Activated CD4-positive, alpha-beta T cell treated with anti-CD3 and anti-CD28 coated beads, Interleukin-2, amount 50 U/mL, for 24 hours (primary cell): ENCODE data around the gene STX8.
"Not testable (repeated sequence)": the region's sequence is repeated elsewhere in the genome, so short reads cannot be mapped to it uniquely, and the experiment has no call there.

Experiments
- DNase-seq, 2 donors: peaks; one replicate each; pipeline ENCODE4 v3.0.0-alpha.2; 2020; ENCODE audit warnings: low read depth in 1 of 2, low spot score in 1 of 2

Gene STX8

GRCh38 chr17:9408381-9408780 is 167.2 kb downstream of the STX8 start:
- DNase-seq = no peak

DNA sequence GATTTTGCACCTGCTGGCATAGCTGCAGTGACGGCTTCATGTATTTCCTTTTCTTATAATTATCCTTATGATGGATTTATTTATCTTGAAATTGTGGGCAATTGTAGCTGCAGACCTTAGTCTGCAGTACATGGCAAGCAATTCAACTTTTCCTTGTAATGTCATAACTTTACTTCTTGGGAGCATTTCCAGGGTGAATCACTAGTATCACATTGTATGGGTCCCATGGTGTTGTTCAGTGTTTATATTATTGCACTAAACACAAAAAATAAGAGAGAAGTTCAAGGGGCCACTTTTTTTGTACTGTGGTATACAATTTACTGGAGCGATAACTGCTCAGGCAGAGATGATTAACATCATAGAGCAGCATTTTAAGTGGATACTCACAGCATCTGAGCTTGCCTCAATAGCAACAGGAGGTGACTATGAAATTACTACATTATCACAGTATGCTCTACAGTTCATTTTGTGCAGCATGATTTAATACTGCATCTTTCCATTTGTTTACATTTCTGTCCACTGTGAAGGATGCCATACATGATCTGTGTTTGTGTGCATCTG is 169.5 kb downstream of the STX8 start:
- no peak for DNase-seq

GRCh38 chr17:9403257-9403656 is 172.4 kb downstream of the STX8 start:
- DNase-seq = no peak

DNA sequence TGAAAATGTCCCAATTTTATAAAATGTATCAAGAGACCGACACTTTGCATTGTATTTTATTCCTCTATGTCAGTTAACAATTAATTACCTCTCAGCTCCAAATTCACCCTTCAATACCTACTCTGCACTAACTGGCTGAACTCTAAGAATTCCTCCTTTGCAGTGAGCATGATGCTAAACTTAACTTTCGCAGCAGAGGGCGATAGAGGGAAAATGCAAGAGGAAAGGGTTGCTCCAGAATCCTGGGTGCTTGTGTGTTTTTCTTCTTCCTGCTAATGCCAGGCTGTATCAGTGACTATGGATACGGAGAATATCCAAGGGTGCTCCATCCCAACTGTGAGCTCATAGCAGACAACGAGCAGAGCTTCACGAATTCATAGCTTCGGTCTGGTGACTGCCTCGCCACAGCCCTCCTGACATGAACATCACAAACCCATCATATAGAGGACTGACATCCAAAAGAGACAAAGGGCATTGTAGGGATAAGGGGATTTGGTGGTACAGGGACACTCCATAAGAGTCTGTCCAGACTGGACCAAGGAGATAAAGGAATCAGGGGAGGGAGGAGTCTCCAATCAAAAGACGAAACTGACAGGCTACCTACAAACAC is 172.9 kb downstream of the STX8 start:
- DNase-seq = no peak

DNA sequence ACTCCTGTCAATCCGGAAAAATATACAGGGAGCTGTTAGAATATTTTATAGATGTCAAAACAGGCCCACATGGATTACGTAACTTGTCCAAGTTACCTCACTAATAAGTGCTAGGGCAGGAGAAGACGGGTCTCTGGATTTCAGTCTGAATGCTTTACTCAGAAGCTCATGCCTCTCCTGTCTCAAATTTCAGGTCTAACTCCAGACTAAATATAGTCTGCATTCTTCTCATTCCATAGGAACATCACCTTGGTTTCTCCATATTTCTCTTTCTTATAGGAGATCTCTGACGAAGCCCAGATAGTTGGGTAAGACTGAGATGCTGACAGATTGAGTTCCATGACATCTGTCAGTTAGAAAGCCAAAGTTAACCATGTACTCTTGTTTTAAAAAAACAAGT is 174.2 kb downstream of the STX8 start:
- DNase-seq = no peak

DNA sequence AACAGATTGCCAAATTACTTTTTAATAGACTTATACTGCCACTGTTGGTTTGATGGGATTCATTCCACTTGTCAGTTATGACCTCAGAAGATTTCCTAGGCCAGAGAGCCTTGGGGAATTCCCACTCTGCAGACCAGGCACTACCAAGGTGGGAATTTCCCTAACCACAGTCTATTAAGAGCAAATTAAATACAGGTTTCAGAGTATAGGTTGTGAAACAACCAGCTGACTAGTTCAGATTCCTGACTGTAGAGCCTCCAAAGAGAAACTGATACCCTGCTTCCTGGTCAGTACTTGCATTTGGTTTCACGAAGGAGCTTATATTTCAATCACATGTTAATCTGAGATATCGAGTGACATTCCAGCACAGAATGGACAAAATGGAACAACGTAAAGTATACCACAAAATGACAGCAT is 186.5 kb downstream of the STX8 start:
- no peak for DNase-seq

- no peak for DNase-seq
Observed at GRCh38 chr17:9386401-9386800, 189.2 kb downstream of the STX8 start.

DNA sequence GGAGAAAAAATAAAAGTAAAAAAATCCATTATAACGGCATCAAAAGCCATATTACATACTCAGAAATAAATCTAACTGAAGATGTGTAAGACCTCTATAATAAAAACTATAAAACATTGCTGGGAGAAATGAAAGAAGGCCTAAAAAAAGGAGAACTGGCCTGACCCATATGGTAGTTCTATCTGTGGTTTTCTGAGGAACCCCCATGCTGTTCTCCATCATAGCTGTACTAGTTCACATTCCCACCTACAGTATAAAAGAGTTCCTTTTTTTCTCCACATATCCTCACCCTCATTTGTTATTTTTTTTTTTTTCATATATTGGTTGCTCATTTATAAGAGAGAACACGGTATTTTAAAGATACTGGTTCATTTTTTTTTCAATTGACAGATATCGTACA is 191.8 kb downstream of the STX8 start:
- DNase-seq = no peak

DNA sequence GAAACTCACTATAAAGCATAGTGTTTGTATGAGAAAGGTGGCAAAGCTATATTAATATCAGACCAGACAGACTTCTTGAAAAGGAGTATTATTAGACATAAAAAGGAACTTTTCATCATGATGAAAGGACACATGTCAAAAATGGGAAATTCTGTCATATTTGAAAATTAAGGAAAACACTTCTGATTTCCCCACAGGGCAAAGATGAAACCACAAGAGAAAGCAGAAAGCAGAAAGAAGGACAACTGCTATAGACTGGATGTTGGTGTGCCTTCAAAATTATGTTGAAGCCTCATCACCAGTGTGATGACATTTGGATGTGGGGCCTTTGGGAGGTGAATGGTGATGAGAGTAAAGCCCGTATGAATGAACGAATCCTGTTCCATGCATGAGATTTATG is 193.0 kb downstream of the STX8 start:
- DNase-seq = no peak

GRCh38 chr17:9381068-9381467 is 194.6 kb downstream of the STX8 start:
- DNase-seq = no peak

- no peak for DNase-seq
Observed at GRCh38 chr17:9380361-9380760, 195.3 kb downstream of the STX8 start.

GRCh38 chr17:9376177-9376576 is 199.4 kb downstream of the STX8 start:
- not testable (repeated sequence) for DNase-seq

DNA sequence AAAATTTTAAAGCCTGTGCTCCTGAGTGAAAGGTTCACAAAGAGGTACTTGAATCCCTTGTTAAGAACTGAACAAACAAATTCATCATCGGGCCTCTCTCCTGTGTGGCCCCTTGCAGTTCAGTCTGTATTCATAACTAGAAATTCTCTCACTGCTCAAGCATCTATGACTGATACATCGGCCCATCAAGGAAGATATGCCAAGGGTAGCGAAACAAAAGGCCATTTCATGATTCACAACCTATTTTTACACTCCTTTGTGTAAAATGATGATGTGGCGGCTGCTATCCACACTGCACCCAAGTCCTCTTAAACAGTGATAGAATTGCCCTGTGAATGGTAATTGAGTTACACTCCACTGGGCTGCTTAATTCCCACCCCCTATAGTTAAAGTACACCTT is 204.6 kb downstream of the STX8 start:
- DNase-seq = no peak

DNA sequence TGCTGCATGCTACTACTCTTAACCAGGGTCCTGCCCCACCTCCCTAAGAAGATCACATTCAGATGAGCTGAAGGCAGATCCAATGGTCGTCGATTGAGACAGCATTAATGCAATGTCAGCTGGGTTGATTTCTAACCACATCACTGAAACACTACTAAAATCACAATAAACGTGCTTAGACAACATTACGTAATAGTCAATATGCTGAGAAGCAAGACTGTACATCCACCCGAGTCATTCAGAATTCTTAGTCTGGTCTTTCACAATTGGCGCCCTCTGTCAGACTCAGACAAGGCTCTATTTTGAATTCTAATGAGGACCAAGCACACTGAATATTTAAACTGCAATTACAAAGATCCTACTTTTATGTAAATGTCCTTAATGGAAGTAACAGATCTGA is 205.2 kb downstream of the STX8 start:
- no peak for DNase-seq

DNA sequence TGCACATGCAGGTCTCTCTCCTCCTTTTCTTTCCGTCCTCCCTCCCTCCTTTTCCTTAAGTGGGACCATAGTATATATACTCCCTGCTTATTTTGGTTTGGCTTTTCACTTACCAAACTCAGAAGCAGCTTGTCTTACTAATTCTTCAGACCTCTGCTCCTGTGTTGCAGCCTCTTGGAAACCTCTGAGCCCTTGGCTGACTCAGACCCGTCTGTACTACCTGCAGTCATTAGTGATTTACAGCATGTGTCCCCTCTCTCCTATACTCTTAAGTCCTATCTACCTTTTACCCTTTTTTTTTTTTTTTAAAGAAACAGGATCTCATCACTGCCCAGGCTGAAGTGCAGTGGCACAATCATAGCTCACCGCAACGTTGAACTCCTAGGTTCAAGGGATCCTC is 207.0 kb downstream of the STX8 start:
- no peak for DNase-seq

GRCh38 chr17:9367156-9367555 is 208.5 kb downstream of the STX8 start:
- no peak for DNase-seq

DNA sequence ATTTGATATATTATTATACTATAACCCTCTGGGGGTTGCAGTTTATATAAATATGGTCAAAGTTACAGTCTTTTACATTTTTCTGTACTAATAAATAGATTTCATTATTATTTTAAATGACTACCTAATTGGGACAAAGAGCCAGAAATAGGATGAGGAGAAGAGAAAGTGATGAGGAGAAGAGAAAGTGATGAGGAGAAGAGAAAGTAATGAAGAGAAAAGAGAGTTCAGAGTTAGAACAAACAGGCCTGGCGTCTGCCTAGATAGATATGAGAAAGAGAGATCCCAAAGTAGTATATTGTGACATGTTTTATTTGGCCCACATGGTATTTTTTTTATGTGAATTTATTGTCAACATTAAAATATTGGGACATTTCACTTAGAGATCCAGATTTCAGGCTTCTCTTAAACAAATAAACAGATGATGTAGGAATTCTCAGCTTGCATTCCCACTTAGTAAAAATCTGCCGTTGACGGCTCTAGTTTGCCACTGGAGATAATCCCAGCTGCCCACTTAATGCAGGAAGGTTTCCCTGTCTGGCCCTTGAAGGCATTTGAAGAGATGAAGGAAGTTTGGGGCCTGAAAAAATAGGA is 210.7 kb downstream of the STX8 start:
- DNase-seq = no peak

DNA sequence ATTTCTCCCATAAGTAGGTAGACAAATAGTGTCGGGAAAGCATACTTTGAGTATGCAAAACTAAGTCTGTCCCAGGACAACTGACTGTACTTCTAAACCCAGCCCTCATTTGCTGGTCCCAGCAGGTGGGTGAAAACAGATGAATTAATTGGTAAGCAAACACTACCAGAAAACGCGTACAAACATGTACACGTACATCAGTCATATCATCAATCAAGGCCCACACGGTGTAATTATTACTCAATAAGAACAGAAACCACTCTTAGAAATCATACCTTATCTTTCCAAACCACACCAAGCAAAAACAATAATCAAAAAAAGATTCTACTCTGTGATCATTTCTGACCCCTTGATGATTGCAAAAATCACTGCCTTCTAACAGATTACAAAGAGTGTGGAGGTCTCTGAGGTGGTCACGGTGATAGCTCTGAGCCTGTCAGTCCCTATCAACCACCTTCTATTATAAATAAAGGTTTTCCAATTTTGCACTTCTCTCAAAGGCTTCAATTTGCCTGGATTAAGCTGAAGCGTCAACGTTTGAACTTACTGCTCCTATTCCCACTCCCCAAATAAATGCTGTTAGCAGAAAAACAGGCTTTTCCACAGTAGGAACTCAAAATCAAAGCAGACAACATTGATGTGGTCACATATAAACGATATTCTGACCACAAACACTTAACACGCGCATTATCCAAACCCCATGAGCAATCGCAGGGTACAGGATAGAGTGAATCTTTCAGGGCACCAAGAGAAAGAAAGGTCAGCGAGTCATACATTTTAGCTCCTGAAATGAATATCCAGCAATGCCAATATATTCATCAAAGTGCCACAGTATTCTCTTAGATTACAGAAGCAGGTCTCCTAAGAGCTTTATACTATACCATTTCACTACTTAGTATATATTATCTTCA is 211.9 kb downstream of the STX8 start:
- DNase-seq = no peak

DNA sequence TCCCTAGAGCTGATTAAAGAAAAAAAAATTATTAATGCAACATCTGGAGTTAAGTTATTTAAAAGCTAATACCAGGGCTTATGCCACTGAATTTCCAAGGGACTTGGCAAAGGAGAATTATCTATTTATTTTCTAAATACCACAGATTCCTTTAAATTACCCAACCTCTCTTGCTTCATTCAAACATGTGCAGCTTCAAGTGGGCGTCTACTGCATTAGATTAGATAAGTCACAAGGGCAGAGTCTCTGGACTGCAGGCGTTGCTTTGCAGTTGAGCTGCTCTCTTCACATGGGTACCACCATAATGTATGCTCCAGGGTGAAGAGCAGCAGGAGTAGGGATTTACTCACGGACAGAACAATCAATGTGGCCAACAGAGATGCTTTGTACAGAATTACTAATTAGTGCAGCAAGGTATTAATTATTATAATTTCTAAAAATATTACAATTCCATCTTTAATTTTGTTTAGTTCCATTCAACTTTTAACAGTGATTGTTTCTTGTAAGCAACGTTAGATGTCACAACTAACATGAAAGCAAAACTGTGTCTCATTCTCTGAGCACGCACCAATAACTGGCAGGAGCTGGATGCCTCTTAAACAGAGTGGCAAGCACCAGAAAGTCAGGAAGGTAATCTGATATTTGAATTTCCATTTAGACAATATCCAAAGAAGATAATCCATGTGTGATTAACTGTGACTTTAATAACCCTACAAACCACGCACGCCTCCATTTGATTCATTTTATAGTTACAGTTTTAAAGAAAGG is 214.2 kb downstream of the STX8 start:
- no peak for DNase-seq

- DNase-seq = no peak
Observed at GRCh38 chr17:9360677-9361081, 214.9 kb downstream of the STX8 start.

DNA sequence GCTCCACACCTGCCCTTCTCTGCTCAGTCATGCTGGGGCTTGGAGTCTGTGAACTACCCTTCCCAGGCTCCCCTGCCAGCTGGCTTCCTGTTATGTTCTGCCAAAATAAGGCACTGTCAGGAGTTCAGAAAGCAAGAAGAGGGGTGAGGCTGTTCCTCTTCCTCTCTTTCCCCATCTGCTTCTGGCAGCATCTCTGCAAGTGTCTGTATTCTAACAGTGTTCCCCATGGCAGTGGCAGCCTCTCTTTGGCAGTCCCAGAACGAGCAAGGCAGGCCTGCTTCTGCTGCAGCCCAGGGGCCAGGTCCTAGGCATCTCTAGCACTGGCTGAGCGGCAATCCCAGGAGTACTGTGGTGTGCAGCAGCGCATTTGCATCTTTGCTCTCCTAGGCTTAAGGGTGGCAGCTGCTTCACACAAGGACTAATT is 219.1 kb downstream of the STX8 start:
- DNase-seq = no peak
